ENCODE measurements around the gene NRCAM.

NRCAM gene

GRCh38 chr7:108335269-108335918, 120.8 kb downstream of the NRCAM start:
- DNase-seq: no peak

- DNase-seq: no peak
Observed at GRCh38 chr7:108332937-108333336, 123.3 kb downstream of the NRCAM start.

GRCh38 chr7:108331971-108332370, 124.3 kb downstream of the NRCAM start:
- no peak for DNase-seq

DNA sequence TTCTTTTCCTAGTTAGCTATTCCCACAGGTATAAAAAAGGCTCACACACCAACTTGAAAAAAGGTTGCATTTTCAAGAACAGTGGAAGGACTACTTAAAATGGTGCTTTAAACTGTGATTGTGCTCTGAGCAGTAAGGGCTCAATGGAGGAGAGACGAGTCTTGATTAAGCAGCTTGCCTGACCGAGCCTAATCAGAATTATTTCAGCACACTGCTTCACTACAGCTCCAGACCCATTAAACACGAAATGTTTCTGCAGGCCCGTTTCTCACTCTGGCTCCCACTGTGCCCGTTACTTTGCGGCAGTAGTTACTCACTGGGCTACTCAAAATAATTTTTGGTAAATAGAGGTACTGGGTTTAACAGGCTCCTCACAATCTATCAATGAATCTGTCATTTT, 126.0 kb downstream of the NRCAM start:
- DNase-seq: no peak

DNA sequence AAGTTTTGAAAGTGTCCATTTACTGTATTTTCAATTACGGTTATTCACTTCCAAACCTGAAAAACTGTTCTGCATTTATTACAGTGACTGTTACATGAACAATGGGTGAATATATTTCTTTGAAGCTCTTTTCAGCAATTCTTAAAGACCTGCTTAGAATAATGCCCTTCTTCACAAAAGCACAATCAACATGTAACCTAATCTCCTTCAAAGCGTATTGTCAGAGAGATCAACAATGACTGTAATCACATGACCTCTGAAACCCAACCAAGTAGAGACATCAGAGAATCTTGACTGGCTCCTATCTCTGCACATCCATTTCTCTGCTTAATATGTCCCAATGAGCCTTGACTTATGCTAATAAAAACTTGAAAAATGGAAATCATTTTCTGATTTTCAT, 126.7 kb downstream of the NRCAM start:
- no peak for DNase-seq

DNA sequence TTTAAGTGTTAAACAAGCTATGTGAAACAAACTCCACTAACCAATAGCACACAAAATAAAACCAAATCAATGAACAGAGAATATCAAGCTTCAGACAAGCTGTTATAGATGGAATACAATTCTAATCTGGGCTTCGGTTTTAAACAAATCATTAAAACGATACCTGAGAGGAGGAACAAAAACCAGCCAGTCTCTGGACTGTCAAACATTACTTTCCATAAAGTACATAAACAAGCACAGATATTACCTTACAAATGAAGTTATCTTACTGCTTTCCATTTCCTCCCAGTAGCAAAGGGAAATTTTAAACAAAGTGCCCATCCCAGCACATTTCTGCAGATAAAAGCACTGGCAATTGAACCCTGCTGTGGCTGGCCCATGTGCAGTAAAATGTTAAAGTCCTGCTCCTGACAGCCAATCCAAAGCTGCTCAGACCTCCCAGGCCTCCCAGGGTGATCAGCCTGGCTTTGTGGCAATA, 128.0 kb downstream of the NRCAM start:
- DNase-seq: no peak

- no peak for DNase-seq
Observed at GRCh38 chr7:108327353-108327752, 128.9 kb downstream of the NRCAM start.

DNA sequence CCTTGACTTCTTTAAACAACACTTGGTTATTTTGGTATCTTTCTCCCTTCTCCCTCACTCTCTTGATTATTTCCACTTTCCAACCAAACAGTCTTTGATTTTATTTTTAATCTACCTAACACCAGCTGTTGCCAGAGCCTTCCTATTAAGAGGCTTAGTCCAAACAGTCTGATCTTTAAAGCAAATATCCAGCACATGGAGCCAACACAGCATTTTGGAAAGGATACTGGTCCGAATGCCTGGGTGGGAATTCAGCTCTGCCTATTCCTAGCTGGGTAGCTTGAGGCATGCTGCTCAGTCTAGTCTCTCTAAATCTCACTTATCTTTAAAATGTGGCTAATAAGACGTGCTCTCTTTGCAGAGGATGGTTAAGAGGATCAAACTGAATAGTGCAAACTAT, 129.3 kb downstream of the NRCAM start:
- DNase-seq: no peak

- DNase-seq: no peak
Observed at GRCh38 chr7:108324053-108325038, 131.9 kb downstream of the NRCAM start.

DNA sequence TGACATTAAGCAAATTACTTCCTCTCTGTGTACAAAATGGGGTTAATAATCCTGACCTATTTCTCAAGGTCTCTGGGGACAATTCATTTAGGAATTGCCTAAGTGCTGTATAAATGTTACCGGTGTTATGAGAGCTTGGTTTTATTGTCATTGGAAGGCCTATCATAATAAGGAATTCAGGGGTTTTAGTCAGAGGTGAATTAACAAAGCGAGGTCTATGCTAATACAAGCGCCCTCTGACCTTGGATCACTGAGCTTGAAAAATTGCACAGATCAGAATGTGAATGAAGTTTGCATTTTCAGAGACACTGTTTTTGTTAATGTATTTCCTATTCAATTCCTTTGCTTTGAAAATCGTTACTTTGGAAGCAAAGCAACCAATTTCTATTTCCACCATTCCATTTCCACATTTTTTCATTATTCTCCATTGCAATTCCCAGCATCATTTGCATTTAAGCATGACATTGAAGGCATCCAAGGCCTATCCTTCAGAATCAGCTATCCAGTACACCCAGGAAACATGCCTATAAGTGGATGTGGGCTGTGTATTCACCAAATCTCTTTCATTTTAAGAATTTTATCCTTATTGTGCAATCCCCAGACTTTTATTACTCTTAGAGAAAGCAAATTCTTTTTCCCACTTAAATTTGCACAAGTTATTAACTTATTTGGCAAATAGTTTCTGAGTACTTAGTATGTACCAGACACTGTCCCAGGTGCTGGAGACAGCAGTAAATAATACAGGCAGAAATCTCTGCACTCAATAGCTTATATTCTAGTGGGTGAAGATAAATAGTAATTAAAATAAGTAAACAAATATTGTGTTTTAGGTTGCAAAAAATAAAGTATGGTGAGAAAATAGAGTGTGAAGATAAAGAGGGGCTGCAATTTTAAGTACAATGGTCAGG, 133.1 kb downstream of the NRCAM start:
- DNase-seq: no peak

GRCh38 chr7:108322046-108322445, 134.2 kb downstream of the NRCAM start:
- no peak for DNase-seq

GRCh38 chr7:108321359-108321758, 134.9 kb downstream of the NRCAM start:
- no peak for DNase-seq

DNA sequence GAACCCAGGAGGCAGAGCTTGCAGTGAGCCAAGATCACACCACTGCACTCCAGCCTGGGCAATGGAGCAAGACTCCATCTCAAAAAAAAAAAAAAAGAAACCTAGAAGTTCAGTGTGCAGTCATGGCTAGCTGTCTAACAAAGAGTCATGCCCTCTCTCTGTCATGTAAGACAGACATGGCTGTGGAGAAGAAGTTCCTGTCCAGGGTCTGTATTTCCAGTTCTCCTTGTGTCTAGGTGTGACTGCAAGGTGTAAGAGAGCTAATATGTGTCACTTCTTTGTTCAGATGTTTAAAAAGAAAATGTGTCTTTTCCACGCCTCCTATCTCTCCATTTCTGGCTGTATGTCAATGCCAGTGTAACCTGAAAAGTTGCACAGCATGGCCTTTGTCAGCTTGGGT, 139.5 kb downstream of the NRCAM start:
- no peak for DNase-seq

- DNase-seq: no peak
Observed at GRCh38 chr7:108314551-108314950, 141.7 kb downstream of the NRCAM start.

GRCh38 chr7:108314049-108314448, 142.2 kb downstream of the NRCAM start:
- no peak for DNase-seq

GRCh38 chr7:108313086-108313485, 143.2 kb downstream of the NRCAM start:
- no peak for DNase-seq

GRCh38 chr7:108311446-108312168, 144.6 kb downstream of the NRCAM start:
- no peak for DNase-seq

DNA sequence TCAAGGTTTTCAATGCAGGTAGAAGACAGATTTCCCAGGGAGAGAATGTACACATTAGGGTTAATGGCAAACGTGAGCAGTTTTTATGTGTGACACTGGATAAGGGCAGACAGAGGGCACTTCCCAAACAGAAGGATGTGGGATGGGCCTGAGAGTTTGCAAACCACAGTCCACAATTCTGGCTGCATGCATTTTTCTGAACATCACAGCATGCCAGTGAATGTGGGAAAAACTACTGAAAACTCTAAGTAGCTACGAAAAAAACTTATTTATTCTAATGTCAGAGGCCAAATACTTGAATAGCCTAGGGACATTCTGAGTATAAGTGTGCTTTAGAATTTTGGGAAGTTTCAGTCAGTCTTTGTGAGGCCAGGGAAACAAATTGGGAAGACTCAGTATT, 145.9 kb downstream of the NRCAM start:
- DNase-seq: no peak

DNA sequence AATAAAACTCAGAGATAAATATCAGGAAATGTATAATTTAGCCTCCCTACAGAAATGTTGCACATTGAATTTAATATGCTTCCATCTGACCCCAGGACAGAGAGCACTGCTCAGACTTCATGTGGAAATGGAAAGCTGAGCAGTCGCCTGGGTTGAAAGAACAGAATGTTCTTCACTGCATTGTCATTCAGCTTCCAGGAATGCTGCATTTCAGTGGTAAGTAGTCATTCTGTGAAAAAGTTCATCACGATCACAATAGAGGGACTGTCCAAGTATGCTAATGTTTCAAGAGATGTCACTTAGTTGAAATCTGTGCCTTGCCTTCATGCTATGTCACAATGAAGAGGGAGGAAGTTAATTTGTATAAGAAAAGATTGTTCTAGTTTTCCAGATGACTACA, 147.3 kb downstream of the NRCAM start:
- DNase-seq: no peak

DNA sequence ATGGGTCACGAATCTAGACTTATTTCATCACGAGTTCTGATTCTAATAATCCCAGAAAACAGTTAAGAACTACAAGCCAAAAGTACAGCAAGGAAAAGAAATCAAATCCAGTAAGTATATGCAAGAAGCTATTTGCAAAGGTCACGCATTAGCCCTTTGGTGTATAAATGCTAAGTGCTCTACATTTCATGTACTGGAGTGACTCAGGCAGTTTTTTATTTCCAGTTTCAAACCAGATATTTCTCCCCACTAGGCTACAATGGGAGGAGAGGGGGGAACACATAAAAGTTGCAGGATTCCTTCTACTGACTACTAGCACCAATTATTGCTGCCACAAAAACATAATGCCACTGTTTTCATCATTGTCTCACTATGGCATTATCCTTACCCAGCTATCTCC, 148.0 kb downstream of the NRCAM start:
- no peak for DNase-seq

DNA sequence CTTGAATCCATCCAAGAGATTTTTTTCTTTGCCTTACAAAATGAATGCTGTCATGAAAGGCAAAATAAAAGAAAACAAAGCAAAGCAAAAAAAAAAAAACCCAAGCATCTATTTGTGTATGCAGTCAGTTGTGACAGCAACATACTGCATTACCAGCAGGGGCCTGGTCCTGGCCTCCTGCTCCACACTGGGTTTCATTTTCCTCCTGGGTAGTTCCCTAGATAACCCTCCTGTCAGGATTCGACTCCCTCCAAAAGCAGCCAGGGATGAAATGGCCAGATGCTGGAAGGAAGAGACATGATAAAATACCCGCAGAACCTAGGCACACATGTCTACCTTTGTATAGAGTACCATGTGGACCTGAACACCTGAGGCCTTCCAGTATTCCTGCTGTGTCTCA, 148.6 kb downstream of the NRCAM start:
- no peak for DNase-seq

DNA sequence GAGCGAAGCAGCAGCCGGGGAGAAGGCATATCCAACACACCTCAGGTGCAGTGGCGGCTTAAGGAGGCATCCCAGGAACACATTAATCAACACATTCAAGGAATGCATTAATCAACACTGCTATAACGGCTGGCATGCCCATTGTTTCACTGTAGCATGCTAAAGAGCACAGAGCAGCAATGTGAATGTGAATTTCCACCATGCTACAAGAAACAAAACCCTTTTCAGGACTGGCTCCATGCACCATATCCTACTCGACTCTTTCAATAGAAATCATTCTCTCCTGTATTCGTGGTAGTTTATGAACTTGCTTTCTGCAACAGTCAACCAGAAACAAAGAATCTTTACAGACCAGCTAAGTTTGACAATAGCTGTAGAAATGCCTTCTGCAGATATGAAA, 149.0 kb downstream of the NRCAM start:
- no peak for DNase-seq

Data from GOT3 (cell line).